Mammary epithelial cell (primary cell): ENCODE data around the gene VPS36.

Source experiments
- CTCF ChIP-seq, 2 donors: IDR thresholded peaks in 1 of 2; conservative IDR thresholded peaks in 1 of 2; 2 replicates each; pipeline ENCODE4 v1.5.1; 2011 to 2012; ENCODE audit warnings: inconsistent platforms in 2 of 2, low read length in 2 of 2, mild to moderate bottlenecking in 2 of 2, control low read depth in 1 of 2, low read depth in 1 of 2; ENCODE audit not compliant: insufficient read depth in 1 of 2; ENCODE audit errors: extremely low read depth in 1 of 2
- EZH2 ChIP-seq: IDR thresholded peaks from 2 replicates; pipeline ENCODE4 v1.6.1; 2012; ENCODE audit warnings: low read length, inconsistent platforms, borderline replicate concordance

DNA sequence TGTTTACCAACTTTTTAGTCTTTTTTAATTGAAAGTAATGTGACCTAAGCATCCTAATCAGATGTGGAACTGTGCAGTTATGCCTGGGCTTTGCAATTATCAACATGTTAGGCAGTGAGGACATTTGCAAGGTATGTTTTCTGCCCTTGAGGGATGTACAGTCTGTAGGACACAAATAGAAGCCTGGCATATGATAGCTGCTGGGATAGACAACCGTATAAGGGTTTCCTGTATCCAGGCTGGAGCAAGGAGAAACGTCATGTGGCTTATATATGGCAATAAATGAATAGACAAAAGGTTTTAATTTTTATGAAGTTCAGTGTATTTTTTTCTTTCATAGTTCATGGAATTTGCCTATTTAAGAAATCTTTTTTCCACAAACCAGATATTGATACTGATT, 2.0 kb upstream of the VPS36 start:
- TF ChIP-seq CTCF (conservative IDR thresholded peaks at IDR 0.05 in 1 of 2, IDR thresholded peaks at IDR 0.05 in 1 of 2; ENCODE audit: extremely low read depth in 1 of 2, insufficient read depth in 1 of 2, low read depth in 1 of 2, low read length in 2 of 2) (no peak), EZH2 (no peak)
